NCI-H1694 treated with DMSO at 0.1 percent for 48 hours (cell line): ENCODE results near the gene SLC35E1.

Experiments used
- DNase-seq: peaks from one replicate; lab custom pipeline; 2025; lab: John Stamatoyannopoulos, UW

Gene SLC35E1

GRCh38 chr19:16598848-16599247, 26.6 kb upstream of the SLC35E1 start:
- DNase-seq = no peak

DNA sequence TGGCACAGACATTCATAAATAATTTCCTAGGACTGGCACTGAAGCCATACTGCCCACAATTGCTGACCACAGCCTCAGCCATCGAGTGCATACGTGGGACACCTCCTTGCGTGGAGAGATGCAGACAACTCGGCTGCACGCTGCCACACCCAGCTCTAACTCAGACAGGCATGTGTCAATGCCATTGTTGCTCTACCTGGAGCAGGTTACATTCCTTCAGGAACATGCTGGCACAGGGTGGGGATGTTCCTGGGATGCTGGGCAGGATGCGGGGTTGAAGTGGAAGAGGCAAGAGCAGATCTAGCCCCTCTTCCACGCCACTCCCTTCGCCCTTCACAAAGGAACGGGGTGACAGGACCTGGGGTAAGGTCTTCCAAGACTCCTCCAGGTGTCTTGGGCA, 24.2 kb upstream of the SLC35E1 start:
- no peak for DNase-seq

DNA sequence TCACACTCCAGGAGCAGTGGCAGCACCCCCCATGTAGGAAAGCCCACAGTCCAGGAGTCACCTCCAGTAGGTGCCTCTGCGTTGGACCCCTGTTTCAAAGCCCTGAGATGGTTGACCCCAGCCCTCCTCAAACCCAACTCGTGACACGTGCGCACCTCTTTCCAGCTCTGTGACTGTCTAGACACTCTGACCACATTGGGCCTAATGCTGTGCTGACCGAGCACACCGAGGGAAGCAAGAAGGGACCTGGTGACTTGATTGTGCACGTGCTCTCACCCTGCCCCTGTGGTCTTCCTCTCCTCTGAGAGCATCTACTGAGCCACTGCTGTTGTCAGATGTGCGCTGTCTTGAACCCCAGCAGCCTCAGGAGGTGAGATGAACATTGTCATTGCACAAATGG, 22.9 kb upstream of the SLC35E1 start:
- no peak for DNase-seq

- DNase-seq = no peak
Measured at GRCh38 chr19:16594681-16595091, 22.5 kb upstream of the SLC35E1 start.

- DNase-seq = no peak
Measured at GRCh38 chr19:16594131-16594586, 21.9 kb upstream of the SLC35E1 start.

GRCh38 chr19:16593181-16593580, 21.0 kb upstream of the SLC35E1 start:
- DNase-seq = no peak

GRCh38 chr19:16591803-16592556, 19.8 kb upstream of the SLC35E1 start:
- no peak for DNase-seq

- DNase-seq = no peak
Measured at GRCh38 chr19:16590876-16591802, 18.9 kb upstream of the SLC35E1 start.

DNA sequence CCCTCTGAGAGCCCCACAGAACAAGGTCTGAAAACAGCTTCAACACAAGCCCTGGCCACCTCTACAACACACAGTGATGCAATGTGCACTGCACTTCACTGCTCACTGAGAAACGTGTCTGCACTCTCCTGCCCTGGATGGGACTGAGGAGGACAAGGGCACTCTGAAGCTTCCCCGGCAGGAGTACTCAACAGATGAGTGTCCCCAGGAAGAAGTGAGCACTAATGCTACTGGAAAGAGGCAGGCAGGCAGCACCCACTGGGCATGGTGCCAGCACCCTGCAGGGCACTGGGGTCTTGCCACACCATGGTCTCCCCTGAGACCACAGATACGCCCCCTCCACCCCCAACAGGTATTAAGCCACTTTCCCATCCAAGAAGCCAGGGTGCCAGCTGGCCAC, 17.7 kb upstream of the SLC35E1 start:
- no peak for DNase-seq

DNA sequence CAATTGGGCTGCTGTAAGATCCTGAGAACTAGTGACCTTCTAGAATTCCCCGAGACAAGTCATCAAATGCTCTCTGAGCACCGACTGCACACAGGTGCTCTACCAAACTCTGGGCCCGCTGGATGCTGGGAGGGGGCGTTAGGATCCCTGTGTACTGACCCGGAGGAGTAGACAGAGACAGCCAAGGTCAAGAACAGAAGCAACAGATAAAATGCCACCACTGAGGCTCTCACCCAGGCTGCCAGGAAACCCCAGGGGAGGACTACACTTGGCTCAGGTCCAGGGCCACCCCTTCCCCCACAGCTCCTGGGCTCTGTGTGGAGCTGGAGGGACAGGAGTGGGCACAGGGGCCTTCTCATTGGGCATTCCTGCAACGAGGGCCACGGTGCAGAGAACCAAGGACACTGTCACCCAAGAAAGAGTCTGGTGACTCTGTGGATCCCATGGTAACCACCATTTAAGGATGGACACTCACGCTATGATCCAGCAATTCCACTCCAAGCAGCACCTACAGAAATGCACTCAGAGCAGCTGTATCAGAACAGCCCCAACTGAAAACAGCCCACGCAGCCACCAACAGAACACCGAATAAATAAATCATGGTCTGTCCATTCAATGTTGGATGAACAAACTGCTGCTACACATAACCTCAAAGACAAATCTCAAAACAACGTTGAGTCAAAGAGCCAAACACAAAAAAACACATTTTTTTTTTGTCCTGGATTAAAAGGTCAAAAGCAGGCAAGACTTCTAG, 16.8 kb upstream of the SLC35E1 start:
- no peak for DNase-seq

DNA sequence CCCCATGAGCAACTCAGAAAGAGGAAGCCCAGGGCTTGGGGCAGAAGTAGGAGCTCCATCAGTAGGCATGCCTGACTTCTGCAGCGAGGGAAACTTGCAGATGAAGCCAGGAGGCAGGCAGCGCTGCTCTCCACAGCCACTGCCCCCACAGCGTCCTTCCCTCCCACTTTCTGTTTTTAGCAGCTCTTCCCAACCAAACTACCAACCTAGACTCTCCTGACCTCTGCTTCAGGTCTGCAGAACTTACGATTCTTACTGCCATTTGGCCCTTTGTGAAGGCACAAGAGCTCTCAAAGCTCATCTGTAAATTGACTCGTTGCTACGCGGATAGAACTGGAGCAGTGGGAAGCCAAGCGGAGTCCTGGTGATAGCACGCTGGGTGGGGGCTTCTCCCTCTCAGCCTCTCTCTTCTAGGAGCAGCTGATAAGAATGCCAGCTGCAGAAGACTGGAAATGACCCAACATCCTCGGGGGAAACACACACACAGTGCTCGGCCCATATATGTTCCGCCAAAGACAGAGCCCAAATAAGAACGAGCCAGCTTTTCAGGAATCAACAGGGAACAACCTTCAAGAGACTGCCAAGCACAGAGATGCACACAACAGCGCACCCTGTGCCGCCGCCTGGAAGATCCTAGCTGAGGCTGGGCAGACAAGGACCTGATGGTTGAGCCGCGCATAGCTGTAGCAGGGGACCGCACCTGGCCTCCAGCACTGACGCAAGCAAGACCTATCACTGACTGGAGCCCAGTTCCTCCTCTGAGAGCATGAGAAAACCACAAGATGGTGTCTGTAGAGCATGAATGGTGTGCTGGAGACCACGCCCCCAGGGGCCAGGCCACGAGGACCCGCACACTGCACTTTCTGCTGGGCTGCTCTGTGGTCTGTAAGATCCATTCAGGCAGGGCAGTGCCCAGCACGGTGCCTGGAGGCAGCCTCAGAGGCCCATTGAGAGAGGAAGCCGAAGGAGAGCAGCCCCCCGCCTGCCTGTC, 15.9 kb upstream of the SLC35E1 start:
- no peak for DNase-seq

GRCh38 chr19:16586991-16587832, 15.0 kb upstream of the SLC35E1 start:
- DNase-seq = no peak

DNA sequence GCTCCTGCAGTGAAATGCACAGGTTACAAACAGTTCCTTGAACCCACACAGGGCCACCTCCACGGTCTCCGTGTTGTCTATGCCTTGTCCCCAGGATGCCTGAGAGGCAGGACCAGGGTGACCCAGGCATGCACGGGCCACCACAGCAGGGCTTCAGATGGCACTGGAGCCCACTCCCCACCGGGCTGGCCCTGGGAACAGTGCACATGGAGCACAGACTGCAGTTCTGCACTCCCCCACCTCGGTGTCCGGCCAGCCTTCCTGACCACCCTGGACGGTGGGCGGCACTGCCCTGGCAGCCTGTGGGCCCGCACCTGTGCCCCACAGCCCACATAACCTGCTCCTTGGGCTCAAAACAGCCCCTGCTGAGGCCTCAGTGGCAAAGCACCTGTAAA, 14.3 kb upstream of the SLC35E1 start:
- DNase-seq = no peak

DNA sequence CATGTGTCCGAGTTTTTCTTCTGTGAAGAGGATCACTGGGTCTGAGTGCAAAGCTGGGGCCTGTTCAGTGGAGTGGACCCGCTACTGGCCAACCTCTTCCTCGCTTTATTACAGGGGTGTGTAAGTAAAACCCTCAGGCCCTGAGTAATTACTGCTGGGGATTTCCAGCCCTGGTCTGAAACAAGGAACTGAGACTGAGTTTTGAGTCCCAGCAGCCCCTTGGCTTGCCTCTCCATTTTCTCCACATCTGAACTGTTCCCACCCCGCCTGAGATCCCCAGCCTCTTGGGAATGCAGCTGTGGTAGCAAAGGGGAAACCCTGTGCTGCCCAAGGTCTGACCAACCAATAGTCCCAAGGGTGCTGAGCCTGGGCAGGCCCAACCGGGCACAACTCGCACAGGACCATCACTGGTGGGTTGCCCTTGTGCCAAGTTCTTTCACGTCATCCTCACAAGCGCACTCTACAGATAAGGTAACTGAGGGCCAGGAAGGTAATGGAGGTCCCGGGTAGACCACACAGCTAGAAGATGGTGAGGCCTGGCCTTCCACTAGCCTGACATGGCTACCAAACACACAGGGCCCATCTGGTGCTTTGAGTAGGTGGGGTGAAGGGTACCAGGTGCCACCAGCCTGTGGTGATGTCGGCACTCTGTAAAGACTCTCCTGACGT, 13.7 kb upstream of the SLC35E1 start:
- no peak for DNase-seq

DNA sequence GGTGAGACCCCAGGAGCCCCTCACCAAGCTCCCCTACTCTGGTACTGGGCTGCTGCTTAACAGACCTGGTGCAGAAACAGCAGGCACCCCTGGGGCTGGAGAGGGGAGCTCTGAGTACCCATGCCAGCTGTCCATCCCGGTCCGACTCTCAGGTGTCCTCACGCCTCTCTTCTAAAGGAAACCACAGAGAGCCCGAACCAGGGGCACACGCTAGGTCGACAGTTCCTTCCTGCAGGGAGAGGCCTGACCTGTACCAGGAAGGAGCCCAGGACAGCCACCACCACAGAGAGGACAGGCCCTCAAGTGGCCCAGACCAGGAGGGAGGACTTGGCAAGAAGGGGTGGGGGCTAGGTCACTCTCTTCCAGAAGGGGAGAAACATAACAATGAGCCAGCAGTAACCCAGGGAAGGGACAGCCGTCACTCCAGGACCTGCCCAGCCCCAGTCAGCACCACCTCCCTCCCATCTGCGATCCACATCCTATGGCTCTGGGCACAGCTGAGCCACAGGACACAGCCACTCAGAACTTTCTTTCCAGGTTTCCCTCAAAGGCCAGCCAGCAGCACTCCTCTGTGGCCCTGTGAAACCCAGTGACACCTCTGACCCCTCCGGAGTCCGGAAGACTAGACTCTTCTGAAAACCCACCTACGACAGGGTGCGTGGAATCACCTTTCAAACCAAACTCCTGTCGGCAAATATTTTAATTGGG, 13.0 kb upstream of the SLC35E1 start:
- no peak for DNase-seq

- peak; percentile 35 for DNase-seq
Measured at GRCh38 chr19:16584248-16585093, 12.3 kb upstream of the SLC35E1 start.

GRCh38 chr19:16582486-16583261, 10.5 kb upstream of the SLC35E1 start:
- DNase-seq = no peak
